ENCODE data around the gene PDE2A. TPM values are rescaled to one million over a fixed set of nuclear protein-coding genes. Genes with fewer than 3 reads are reported as not detected.

PDE2A gene
- total RNA-seq, 1 donor from 2014 or later = 1.4 TPM

GRCh38 chr11:72684236-72684912 lies 10.2 kb upstream of the PDE2A start:
- no peak overlapping the region for H3K4me3 Mint-ChIP-seq
- intact Hi-C loops (cut with micrococcal nuclease) = loop anchor here (1.0 to 5.0 kb wide), 2 partner anchors 493 to 558 kb away; no protein-coding TSS in a partner anchor
- no peak for TF ChIP-seq CTCF (IDR thresholded peaks at IDR 0.05)
- no peak overlapping the region for H3K27ac Mint-ChIP-seq
- no peaks in the 10 kb centered on the region for H3K9me3 Mint-ChIP-seq
- peaks cover 1% of the 10 kb centered on the region for H3K4me1 Mint-ChIP-seq
- ATAC-seq (ENCODE audit: low read depth) (peak; percentile 72), DNase-seq (peak; percentile 40)
- POLR2A ChIA-PET = interaction anchor here (0.6 to 0.9 kb wide), 3 partner anchors 41 to 113 kb away, joined by 3 to 5 read pairs (median 4); no protein-coding TSS in a partner anchor
- CTCF ChIA-PET = interaction anchor here (0.6 to 3.5 kb wide), 13 partner anchors 10 to 493 kb away, joined by 3 to 54 read pairs (median 5); partner anchors contain the start of genes PDE2A and STARD10
- H3K36me3 Mint-ChIP-seq (ENCODE audit: low read depth) = peaks cover 41% of the 10 kb centered on the region
- H3K27me3 Mint-ChIP-seq = no peaks in the 10 kb centered on the region

- peak; percentile 70 for DNase-seq
- ChIA-PET POLR2A (interaction anchor here (0.6 to 0.9 kb wide), 3 partner anchors 41 to 114 kb away, joined by 3 to 5 read pairs (median 4); no protein-coding TSS in a partner anchor), CTCF (interaction anchor here (0.6 to 3.5 kb wide), 8 partner anchors 9 to 494 kb away, joined by 3 to 54 read pairs (median 10); partner anchors contain the start of genes PDE2A and STARD10)
- Mint-ChIP-seq H3K27me3 (no peaks in the 10 kb centered on the region), H3K9me3 (no peaks in the 10 kb centered on the region), H3K4me1 (peaks cover 1% of the 10 kb centered on the region), H3K36me3 (ENCODE audit: low read depth) (peaks cover 35% of the 10 kb centered on the region), H3K4me3 (no peak overlapping the region), H3K27ac (no peak overlapping the region)
- intact Hi-C loops (cut with micrococcal nuclease) = loop anchor here (1.0 to 5.0 kb wide), 6 partner anchors 98 to 559 kb away; no protein-coding TSS in a partner anchor
- TF ChIP-seq CTCF (IDR thresholded peaks at IDR 0.05) = peak; percentile 49
- ATAC-seq (ENCODE audit: low read depth) = peak; percentile 79
These were observed 9.6 kb upstream of the PDE2A start for GRCh38 chr11:72683782-72684200.

- peaks cover 25% of the 10 kb centered on the region for H3K36me3 Mint-ChIP-seq (ENCODE audit: low read depth)
- no peak overlapping the region for H3K27ac Mint-ChIP-seq
- no peak for TF ChIP-seq CTCF (IDR thresholded peaks at IDR 0.05)
- H3K4me3 Mint-ChIP-seq = no peak overlapping the region
- DNase-seq = no peak
- CTCF ChIA-PET = interaction anchor here (1.0 to 3.5 kb wide), 2 partner anchors 11 to 96 kb away, joined by 3 to 54 read pairs; no protein-coding TSS in a partner anchor
- no peak for ATAC-seq (ENCODE audit: low read depth)
- POLR2A ChIA-PET = interaction anchor here (0.9 to 1.0 kb wide), 2 partner anchors 93 to 475 kb away, joined by 3 read pairs; no protein-coding TSS in a partner anchor
- H3K27me3 Mint-ChIP-seq = no peaks in the 10 kb centered on the region
- intact Hi-C loops (cut with micrococcal nuclease) = loop anchor here (1.0 to 5.0 kb wide), 5 partner anchors 98 to 494 kb away; no protein-coding TSS in a partner anchor
- peaks cover 3% of the 10 kb centered on the region for H3K4me1 Mint-ChIP-seq
- no peaks in the 10 kb centered on the region for H3K9me3 Mint-ChIP-seq
These were observed 8.6 kb upstream of the PDE2A start for GRCh38 chr11:72682858-72683243.

- Mint-ChIP-seq H3K27me3 (peaks cover under 1% of the 10 kb centered on the region), H3K9me3 (no peaks in the 10 kb centered on the region), H3K27ac (peak overlapping the region; percentile 39), H3K4me1 (peaks cover 3% of the 10 kb centered on the region), H3K36me3 (ENCODE audit: low read depth) (peaks cover 20% of the 10 kb centered on the region), H3K4me3 (no peak overlapping the region)
- intact Hi-C loops (cut with micrococcal nuclease) = loop anchor here (5.0 kb wide), 1 partner anchor 495 kb away; no protein-coding TSS in a partner anchor
- no peak for DNase-seq
- no peak for TF ChIP-seq CTCF (IDR thresholded peaks at IDR 0.05)
- ATAC-seq (ENCODE audit: low read depth) = no peak
- ChIA-PET CTCF (interaction anchor here (0.6 to 3.5 kb wide), 4 partner anchors 10 to 1045 kb away, joined by 3 to 54 read pairs (median 3); no protein-coding TSS in a partner anchor), POLR2A (interaction anchor here (0.9 to 1.0 kb wide), 2 partner anchors 92 to 475 kb away, joined by 3 read pairs; no protein-coding TSS in a partner anchor)
These were observed 8.1 kb upstream of the PDE2A start for GRCh38 chr11:72682238-72682857.
